Endothelial cell of umbilical vein (primary cell): ENCODE measurements around the gene MR1. TPM values are rescaled to one million over a fixed set of nuclear protein-coding genes. Genes with fewer than 3 reads are reported as not detected.
"Not testable (repeated sequence)": the region's sequence is repeated elsewhere in the genome, so short reads cannot be mapped to it uniquely, and the experiment has no call there.

Source experiments
- BruUV-seq: library from RNA; stranded (reverse); fragments of 400-500 nt; replicated peaks from 2 replicates; lab custom pipeline; 2021; lab: Mats Ljungman, UMichigan
- CTCF ChIA-PET: fragments of 300-600, 350-600 bp; sonication (Branson Sonifier 250); formaldehyde crosslinking; loops from one replicate; lab custom pipeline; 2021; ENCODE audit warnings: antibody characterized with exemption, inconsistent platforms; lab: Charles Lee
- POLR2A ChIA-PET: fragments of 300-600, 350-600 bp; sonication (Branson Sonifier 250); formaldehyde crosslinking; loops from one replicate; lab custom pipeline; 2021; ENCODE audit warnings: antibody characterized with exemption, inconsistent platforms; lab: Charles Lee
- DNase-seq: peaks from one replicate; pipeline ENCODE4 v3.0.0-alpha.2; 2011; ENCODE audit warnings: low read depth, low spot score
- FAIRE-seq: peaks from 2 replicates; lab custom pipeline; 2011; peaks lifted over from hg19 to GRCh38; lab: Jason Lieb, UNC
- H2AFZ ChIP-seq: 2 replicates; pipeline ENCODE4 v1.6.0; 2012; ENCODE audit warnings: low read depth, low read length, control low read depth, inconsistent platforms
- H3K27ac ChIP-seq: 2 replicates; pipeline ENCODE4 v1.5.1; 2011; ENCODE audit warnings: low read depth, mild to moderate bottlenecking, control low read depth, low read length, moderate library complexity; ENCODE audit not compliant: insufficient read depth
- H3K27me3 ChIP-seq, 2 experiments: 2 replicates each; pipeline versions ENCODE4 v1.6.0 to v1.6.1; 2011; ENCODE audit warnings: low read length in 2 of 2, mixed read lengths in 1 of 2; ENCODE audit not compliant: control insufficient read depth in 2 of 2, insufficient read depth in 2 of 2
- H3K36me3 ChIP-seq, 2 experiments: 2 replicates in 1 of 2; 3 replicates in 1 of 2; pipeline ENCODE4 v1.5.1; 2011; ENCODE audit warnings: low read length in 2 of 2, mild to moderate bottlenecking in 1 of 2, moderate library complexity in 1 of 2; ENCODE audit not compliant: control insufficient read depth in 2 of 2, insufficient read depth in 2 of 2; ENCODE audit errors: extremely low read depth in 1 of 2
- H3K4me1 ChIP-seq: 3 replicates; pipeline ENCODE4 v1.5.1; 2011; ENCODE audit warnings: mild to moderate bottlenecking, low read length; ENCODE audit not compliant: control insufficient read depth, insufficient read depth; ENCODE audit errors: extremely low read depth
- H3K4me2 ChIP-seq: 2 replicates; pipeline ENCODE4 v1.6.1; 2011; ENCODE audit warnings: low read length, control low read depth, mixed read lengths; ENCODE audit not compliant: insufficient read depth
- H3K4me3 ChIP-seq, 3 experiments: fragments of 200-600 bp in 1 of 3; sonication (generic), shearing (Covaris generic) in 1 of 3; replicated peaks in 1 of 3; 2 replicates each; pipeline ENCODE4 v1.5.1; 2011 to 2016; ENCODE audit warnings: control low read depth in 3 of 3, low read length in 3 of 3, mild to moderate bottlenecking in 2 of 3, inconsistent platforms in 1 of 3, low read depth in 1 of 3, moderate library complexity in 1 of 3; ENCODE audit not compliant: insufficient read depth in 1 of 3
- H3K79me2 ChIP-seq: 2 replicates; pipeline ENCODE4 v1.6.0; 2012; ENCODE audit warnings: low read length, inconsistent platforms; ENCODE audit not compliant: control insufficient read depth, insufficient read depth
- H3K9ac ChIP-seq: replicated peaks from 2 replicates; pipeline ENCODE3; 2011; ENCODE audit warnings: low read length, control low read depth; ENCODE audit not compliant: insufficient read depth; ENCODE audit errors: extremely low read depth
- H3K9me1 ChIP-seq: replicated peaks from 3 replicates; pipeline ENCODE4 v1.6.0; 2011; ENCODE audit warnings: mild to moderate bottlenecking, low read length; ENCODE audit not compliant: control insufficient read depth, insufficient read depth; ENCODE audit errors: extremely low read depth
- H3K9me3 ChIP-seq: replicated peaks from 2 replicates; pipeline ENCODE4 v1.5.1; 2012; ENCODE audit warnings: low read length, inconsistent platforms; ENCODE audit not compliant: control insufficient read depth, insufficient read depth
- H4K20me1 ChIP-seq: replicated peaks from 2 replicates; pipeline ENCODE3; 2011; ENCODE audit warnings: mild to moderate bottlenecking, low read length; ENCODE audit not compliant: control insufficient read depth, insufficient read depth; ENCODE audit errors: extremely low read depth
- CTCF ChIP-seq, 2 donors: IDR thresholded peaks; 1 replicate in 1 of 2; 2 replicates in 1 of 2; pipeline ENCODE4 v1.5.1; 2011; ENCODE audit warnings: low read length in 2 of 2, mild to moderate bottlenecking in 2 of 2, moderate library complexity in 2 of 2, control low read depth in 1 of 2, inconsistent platforms in 1 of 2, low read depth in 1 of 2; ENCODE audit not compliant: insufficient read depth in 1 of 2; ENCODE audit errors: extremely low read depth in 1 of 2
- EZH2 ChIP-seq: IDR thresholded peaks from 2 replicates; pipeline ENCODE4 v1.6.1; 2012; ENCODE audit warnings: borderline replicate concordance, low read depth, mild to moderate bottlenecking, moderate library complexity, low read length, inconsistent platforms; ENCODE audit not compliant: severe bottlenecking
- FOS ChIP-seq: IDR thresholded peaks from 2 replicates; pipeline ENCODE4 v1.6.1; 2011; ENCODE audit warnings: mild to moderate bottlenecking, low read length, moderate library complexity, borderline replicate concordance; ENCODE audit not compliant: insufficient read depth
- GATA2 ChIP-seq: IDR thresholded peaks from 2 replicates; pipeline ENCODE4 v1.7.0; 2011; ENCODE audit warnings: low read depth, mild to moderate bottlenecking, moderate library complexity, mixed read lengths, low read length; ENCODE audit not compliant: insufficient read length, insufficient read depth
- JUN ChIP-seq: IDR thresholded peaks from 2 replicates; pipeline ENCODE4 v1.6.1; 2011; ENCODE audit warnings: borderline replicate concordance, low read depth; ENCODE audit not compliant: insufficient read length, insufficient read depth
- MAX ChIP-seq: IDR thresholded peaks from 2 replicates; pipeline ENCODE4 v1.6.1; 2011; ENCODE audit not compliant: insufficient read depth, insufficient read length
- MYC ChIP-seq: IDR thresholded peaks from one replicate; pipeline ENCODE4 v1.6.1; 2011; ENCODE audit warnings: mild to moderate bottlenecking, low read depth, low read length
- POLR2A ChIP-seq: IDR thresholded peaks from 2 replicates; pipeline ENCODE4 v1.6.1; 2012; ENCODE audit warnings: low read depth, mild to moderate bottlenecking, control low read depth, low read length
- POLR2AphosphoS5 ChIP-seq: IDR thresholded peaks from 2 replicates; pipeline ENCODE4 v1.6.1; 2012; ENCODE audit warnings: low read depth, mild to moderate bottlenecking, control low read depth, low read length, moderate library complexity; ENCODE audit not compliant: insufficient read depth
- dilution Hi-C: fragments of 300-500 bp; cut with MboI; formaldehyde crosslinking; loops from one replicate; pipeline ENCODE4 v1.15.0; 2019; ENCODE audit warnings: low sequenced_read_pairs; ENCODE audit not compliant: extremely low pct_ligation_motif_present
- intact Hi-C: fragments of 100-400 bp; cut with micrococcal nuclease; formaldehyde crosslinking; loops from one replicate; pipeline ENCODE4 v1.10.0; 2022
- polyA plus RNA-seq, 4 experiments: library from polyadenylated mRNA; depleted of rRNA in 3 of 4; stranded (reverse) in 3 of 4; unstranded in 1 of 4; fragments of >200 nt; gene quantifications; 2 replicates each; pipeline versions ENCODE4 v1.2.1 to v1.2.3, GENCODE V29; 2011 to 2012; ENCODE audit warnings: missing spikeins in 1 of 4
- total RNA-seq: library from RNA; stranded (reverse); gene quantifications from 2 replicates; pipeline ENCODE4 v1.2.3, GENCODE V29; 2021

The MR1 gene
- total and polyA plus RNA-seq, 2 donors (not counting 3 experiments of a cell fraction or from before 2014, with no cell fraction given), result 1.3 to 2.5 TPM

- H3K9me1 ChIP-seq, result no peaks in the 10 kb centered on the region
- ChIA-PET CTCF (no interaction called here), POLR2A (no interaction called here)
- no peaks in the 10 kb centered on the region for H3K36me3 ChIP-seq
- no peak for FAIRE-seq
- DNase-seq, result no peak
- intact Hi-C loops, result no loop called here
- no peak overlapping the region for H3K9ac ChIP-seq
- TF ChIP-seq POLR2A, result no peak
- H4K20me1 ChIP-seq, result no peaks in the 10 kb centered on the region
- dilution Hi-C loops, result no loop called here
- H2AFZ ChIP-seq, result no peak overlapping the region
- no peak overlapping the region for H3K4me3 ChIP-seq
- H3K27me3 ChIP-seq, result peaks cover 10 to 20% of the 10 kb centered on the region in 2 experiments
- no peaks in the 10 kb centered on the region for H3K9me3 ChIP-seq
- H3K27ac ChIP-seq, result no peak overlapping the region
- H3K79me2 ChIP-seq, result no peaks in the 10 kb centered on the region
- no TSS peak for BruUV-seq
- H3K4me2 ChIP-seq, result no peak overlapping the region
- no peaks in the 10 kb centered on the region for H3K4me1 ChIP-seq
Observed at GRCh38 chr1:181060066-181060465, 26.3 kb downstream of the MR1 start.

DNA sequence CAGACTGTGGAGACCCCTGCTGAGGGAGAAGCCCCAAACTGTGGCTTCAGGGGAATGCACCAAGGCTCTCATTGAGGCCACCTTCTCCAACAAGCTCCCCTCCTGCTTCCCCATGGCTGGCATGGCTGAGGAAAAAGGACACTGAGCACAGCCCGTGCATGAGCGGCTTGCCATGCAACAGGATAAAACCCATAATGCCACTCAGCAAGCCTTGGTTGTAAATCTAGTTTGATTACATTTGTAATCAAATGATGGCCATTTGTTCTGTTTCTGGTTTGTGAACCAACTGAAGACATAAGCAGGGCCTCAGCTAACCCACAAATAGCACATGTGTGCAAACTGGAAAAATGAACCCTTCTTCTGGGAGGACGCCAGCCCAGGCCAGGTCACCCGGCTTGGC, 27.2 kb downstream of the MR1 start:
- H3K9ac ChIP-seq, FAIRE-seq, H3K79me2 ChIP-seq, intact Hi-C loops, dilution Hi-C loops, H4K20me1 ChIP-seq, H3K9me3 ChIP-seq, H2AFZ ChIP-seq, H3K4me2 ChIP-seq, H3K36me3 ChIP-seq, H3K9me1 ChIP-seq, CTCF ChIA-PET, DNase-seq, POLR2A ChIA-PET, BruUV-seq, H3K4me1 ChIP-seq, H3K27ac ChIP-seq, H3K4me3 ChIP-seq: not testable (repeated sequence)
- peaks cover 10 to 20% of the 10 kb centered on the region in 2 experiments for H3K27me3 ChIP-seq

DNA sequence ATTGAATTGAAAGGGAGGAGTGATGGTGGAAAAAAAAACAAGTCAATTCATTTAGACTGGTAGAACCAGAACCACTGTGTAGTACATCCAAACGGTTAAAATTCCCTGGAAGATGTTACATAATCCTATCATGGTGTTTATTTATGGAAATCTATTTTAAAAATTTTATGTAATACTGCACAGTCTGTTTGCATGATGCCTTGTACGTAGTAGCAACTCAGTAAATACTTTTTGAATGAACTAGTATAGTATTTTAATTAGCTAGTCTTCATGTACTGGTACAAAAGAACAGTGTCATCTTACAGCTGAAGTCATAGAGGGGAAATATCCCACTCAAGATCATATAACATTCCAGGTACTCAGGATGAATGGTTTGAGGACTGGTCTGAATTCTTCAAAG, 27.7 kb downstream of the MR1 start:
- Histone ChIP-seq H2AFZ (no peak overlapping the region), H3K4me1 (no peaks in the 10 kb centered on the region), H3K9me1 (no peaks in the 10 kb centered on the region), H3K27me3 (peaks cover 10 to 18% of the 10 kb centered on the region in 2 experiments), H3K36me3 (no peaks in the 10 kb centered on the region), H3K4me2 (no peak overlapping the region), H3K9ac (no peak overlapping the region), H4K20me1 (no peaks in the 10 kb centered on the region), H3K4me3 (no peak overlapping the region), H3K79me2 (no peaks in the 10 kb centered on the region), H3K27ac (no peak overlapping the region), H3K9me3 (no peaks in the 10 kb centered on the region)
- no peak for DNase-seq
- ChIA-PET CTCF (no interaction called here), POLR2A (no interaction called here)
- no peak for FAIRE-seq
- no peak for TF ChIP-seq CTCF (IDR thresholded peaks at IDR 0.05; ENCODE audit: extremely low read depth in 1 of 2, insufficient read depth in 1 of 2, low read depth in 1 of 2, low read length in 2 of 2)
- no peak for TF ChIP-seq MYC
- no peak for TF ChIP-seq POLR2AphosphoS5
- TF ChIP-seq EZH2, result no peak
- no peak for TF ChIP-seq GATA2
- TF ChIP-seq FOS, result no peak
- TF ChIP-seq POLR2A, result no peak
- TF ChIP-seq MAX, result no peak
- no peak for TF ChIP-seq JUN
- dilution Hi-C loops, result no loop called here
- BruUV-seq, result no TSS peak
- intact Hi-C loops, result no loop called here
